ENCODE data around the gene ZNF688.

DNA sequence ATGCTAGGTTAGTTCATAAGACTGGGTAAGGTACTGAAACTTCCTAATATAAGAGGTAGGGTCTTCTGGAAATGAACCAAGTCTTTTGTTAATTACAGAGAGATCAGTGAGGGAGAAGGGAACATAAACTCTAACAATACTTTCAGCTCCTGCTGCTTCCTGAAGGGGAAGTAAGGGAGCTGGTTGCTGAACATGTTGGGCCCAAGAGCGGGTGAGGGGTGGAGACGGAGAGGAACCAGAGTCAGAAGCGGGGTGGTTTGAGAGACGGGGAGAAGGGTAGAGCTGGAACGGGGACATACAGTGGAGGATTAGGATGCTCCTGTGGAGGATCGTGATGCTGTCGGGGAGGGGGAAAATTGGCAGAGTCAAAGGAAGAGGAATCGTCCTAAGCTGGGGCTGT is 25.4 kb downstream of the ZNF688 start:
- TF ChIP-seq ZZZ3 (CRISPR knock-in tag; IDR thresholded peaks at IDR 0.05; ENCODE audit: borderline replicate concordance) (no peak), EP300 (IDR thresholded peaks at IDR 0.05; ENCODE audit: low read depth in 2 of 2, low read length in 2 of 2) (no peak), EP300 (CRISPR knock-in tag; IDR thresholded peaks at IDR 0.05; ENCODE audit: borderline replicate concordance) (no peak), SAP130 (CRISPR knock-in tag; IDR thresholded peaks at IDR 0.05; ENCODE audit: low read depth) (no peak), ZNF660 (CRISPR knock-in tag; IDR thresholded peaks at IDR 0.05; ENCODE audit: borderline replicate concordance, low read depth) (no peak)
- TF ChIP-seq, protein P1, sequence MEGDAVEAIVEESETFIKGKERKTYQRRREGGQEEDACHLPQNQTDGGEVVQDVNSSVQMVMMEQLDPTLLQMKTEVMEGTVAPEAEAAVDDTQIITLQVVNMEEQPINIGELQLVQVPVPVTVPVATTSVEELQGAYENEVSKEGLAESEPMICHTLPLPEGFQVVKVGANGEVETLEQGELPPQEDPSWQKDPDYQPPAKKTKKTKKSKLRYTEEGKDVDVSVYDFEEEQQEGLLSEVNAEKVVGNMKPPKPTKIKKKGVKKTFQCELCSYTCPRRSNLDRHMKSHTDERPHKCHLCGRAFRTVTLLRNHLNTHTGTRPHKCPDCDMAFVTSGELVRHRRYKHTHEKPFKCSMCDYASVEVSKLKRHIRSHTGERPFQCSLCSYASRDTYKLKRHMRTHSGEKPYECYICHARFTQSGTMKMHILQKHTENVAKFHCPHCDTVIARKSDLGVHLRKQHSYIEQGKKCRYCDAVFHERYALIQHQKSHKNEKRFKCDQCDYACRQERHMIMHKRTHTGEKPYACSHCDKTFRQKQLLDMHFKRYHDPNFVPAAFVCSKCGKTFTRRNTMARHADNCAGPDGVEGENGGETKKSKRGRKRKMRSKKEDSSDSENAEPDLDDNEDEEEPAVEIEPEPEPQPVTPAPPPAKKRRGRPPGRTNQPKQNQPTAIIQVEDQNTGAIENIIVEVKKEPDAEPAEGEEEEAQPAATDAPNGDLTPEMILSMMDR (CRISPR knock-in tag; IDR thresholded peaks at IDR 0.05): no peak
- TF ChIP-seq, protein P2, sequence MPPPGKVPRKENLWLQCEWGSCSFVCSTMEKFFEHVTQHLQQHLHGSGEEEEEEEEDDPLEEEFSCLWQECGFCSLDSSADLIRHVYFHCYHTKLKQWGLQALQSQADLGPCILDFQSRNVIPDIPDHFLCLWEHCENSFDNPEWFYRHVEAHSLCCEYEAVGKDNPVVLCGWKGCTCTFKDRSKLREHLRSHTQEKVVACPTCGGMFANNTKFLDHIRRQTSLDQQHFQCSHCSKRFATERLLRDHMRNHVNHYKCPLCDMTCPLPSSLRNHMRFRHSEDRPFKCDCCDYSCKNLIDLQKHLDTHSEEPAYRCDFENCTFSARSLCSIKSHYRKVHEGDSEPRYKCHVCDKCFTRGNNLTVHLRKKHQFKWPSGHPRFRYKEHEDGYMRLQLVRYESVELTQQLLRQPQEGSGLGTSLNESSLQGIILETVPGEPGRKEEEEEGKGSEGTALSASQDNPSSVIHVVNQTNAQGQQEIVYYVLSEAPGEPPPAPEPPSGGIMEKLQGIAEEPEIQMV (CRISPR knock-in tag; IDR thresholded peaks at IDR 0.05; ENCODE audit: low read depth): no peak

Measured in HepG2 (cell line).